ENCODE results near the gene MBP. TPM values are rescaled to one million over a fixed set of nuclear protein-coding genes. Genes with fewer than 3 reads are reported as not detected.
A peak's percentile ranks its signal among the peaks of the same experiment; 100 is the strongest.

Gene MBP
- total RNA-seq, 1 experiment from 2014 or later: under 0.01 TPM

GRCh38 chr18:77052297-77052982 is 80.1 kb downstream of the MBP start:
- no peak for DNase-seq (ENCODE audit: low read depth)

DNA sequence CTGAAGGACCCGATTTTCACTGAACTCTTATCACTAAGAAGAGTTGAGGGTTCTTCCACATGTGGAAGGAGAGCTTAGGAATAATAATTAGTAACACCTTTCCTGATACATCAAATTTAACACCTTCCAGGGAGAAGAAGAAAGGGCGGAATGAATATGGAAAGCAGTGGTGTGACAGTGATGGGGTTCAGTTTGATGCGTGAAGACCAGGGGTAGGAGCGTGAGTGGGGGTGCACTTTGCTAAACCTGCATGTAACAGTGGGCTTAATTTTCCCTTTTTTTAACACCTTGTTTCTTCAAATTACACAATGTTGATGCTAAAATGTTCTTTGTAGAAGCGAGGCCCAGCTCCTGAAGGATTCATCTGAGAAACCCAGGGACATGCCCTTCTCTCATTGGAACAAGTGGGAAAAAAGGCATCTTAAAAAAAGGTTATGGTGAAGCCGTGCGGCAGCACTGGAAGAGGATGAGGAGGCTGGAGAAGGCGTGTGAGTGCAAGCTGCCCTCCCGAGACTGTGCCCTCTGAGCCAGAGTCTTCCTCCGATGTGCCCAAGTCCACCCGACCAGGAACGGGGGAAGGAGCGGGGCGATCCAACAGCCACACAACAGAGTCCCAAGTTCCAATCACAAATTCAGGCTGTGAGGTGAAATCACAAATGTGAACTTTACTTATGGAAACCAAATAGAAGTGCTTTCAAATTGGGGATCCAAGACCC is 80.8 kb downstream of the MBP start:
- DNase-seq (ENCODE audit: low read depth): no peak

DNA sequence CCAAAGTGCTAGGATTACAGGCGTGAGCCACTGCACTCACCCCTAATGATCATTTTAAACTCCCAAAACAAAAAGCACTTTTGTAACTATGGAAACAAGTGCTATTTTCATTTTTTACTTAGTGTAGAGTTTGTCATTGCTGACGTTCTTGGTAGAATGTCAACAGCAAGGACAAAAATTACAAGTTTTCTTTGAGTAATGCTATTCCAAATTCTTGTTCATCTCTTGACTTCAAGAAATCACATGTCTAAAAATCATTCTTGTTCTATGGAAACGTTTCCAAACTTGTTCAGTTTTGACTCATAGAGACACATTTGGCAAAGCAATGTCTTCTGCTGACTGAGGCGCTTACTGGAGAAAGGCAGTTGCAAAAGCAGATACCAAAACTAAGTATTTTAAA is 82.6 kb downstream of the MBP start:
- no peak for DNase-seq (ENCODE audit: low read depth)

- no peak for DNase-seq (ENCODE audit: low read depth)
Observed at GRCh38 chr18:77047803-77048419, 84.7 kb downstream of the MBP start.

DNA sequence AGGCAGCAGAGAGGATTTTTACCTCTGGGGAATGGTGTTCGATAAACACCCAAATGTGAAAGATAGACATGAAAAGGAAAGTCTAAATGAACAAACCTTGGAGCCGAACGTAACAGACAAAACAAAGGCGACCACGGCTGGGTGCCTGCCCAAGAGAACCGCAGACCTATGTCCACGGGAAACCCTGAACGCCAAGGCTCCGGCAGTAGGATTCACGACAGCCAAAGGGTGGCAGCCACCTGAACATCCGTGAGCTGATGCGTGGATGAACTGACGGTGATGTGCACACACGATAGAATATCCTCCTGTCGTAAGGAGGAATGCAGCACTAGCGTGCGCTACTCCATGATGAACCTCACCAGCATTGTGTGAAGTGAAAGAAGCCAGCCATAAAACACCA is 85.6 kb downstream of the MBP start:
- no peak for DNase-seq (ENCODE audit: low read depth)

DNA sequence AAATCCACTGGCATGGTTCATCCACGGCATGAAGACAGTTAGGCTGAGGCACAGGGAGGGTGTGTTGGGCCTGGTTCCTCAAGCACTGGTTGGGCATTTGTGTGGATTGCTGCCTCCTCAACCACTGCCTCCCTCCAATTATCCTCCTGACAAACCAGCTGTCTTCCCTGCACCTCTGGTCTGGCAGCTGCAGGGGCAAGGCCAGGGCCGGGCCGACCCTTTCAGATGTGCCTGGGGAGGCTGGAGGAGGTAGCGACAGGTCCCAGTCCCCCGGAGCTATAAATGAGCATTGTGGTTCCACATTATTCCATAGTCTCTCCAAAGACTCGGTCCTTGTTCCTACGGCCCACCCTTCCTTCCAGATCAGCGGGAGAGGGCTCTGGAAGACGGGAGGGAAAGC is 86.2 kb downstream of the MBP start:
- no peak for DNase-seq (ENCODE audit: low read depth)

DNA sequence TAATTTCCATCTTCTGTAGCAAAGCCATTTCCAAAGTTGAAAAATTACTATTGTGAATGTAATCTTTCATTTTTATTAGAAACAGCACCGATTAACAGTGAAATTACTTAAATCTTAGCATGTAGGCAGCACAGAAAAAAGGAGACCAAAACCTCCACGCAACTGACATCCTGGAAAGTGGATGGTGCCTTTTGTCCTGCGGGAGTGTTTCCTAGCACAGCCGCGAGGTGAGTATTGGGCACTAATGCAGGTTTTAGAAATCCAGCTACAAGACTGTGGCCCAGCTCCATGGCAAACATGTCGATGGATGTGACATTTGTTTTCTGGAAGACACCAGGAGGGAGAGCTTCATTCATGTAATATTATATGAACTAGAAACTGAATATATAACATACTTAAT is 86.9 kb downstream of the MBP start:
- no peak for DNase-seq (ENCODE audit: low read depth)

DNA sequence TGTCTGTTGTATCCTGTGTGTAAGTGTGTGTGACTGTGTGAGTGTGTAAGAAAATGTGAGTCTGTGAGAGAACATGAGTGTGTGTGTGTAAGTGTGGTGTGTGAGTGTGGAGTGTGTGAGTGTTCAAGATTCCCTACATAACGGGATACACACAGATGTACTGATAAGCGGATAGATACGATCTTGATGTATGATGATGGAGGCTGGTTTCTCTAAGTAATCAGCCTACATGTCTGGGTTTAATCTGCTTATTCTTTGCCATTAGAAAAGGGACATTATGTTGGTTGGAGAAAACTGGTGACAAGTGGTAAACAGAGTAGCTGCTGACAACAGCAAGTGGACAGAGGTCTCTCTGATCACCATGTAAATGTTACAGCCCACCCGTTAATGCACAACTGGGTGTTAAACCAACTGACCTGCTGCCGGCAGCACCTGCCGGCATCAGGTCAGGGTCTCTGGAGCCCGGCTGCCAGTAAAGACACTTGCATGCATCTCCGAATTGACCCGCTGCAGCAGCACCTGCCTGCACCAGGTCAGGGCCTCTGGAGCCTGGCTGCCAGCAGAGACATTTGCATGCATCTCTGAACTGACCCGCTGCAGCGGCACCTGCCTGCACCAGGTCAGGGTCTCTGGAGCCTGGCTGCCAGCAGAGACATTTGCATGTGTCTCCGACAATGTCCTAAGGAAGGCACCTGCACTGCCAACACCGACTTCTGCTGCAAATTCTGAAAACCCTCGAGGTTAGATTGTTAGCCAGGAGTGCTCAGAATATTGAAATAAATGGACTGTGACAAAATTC is 87.5 kb downstream of the MBP start:
- no peak for DNase-seq (ENCODE audit: low read depth)

DNA sequence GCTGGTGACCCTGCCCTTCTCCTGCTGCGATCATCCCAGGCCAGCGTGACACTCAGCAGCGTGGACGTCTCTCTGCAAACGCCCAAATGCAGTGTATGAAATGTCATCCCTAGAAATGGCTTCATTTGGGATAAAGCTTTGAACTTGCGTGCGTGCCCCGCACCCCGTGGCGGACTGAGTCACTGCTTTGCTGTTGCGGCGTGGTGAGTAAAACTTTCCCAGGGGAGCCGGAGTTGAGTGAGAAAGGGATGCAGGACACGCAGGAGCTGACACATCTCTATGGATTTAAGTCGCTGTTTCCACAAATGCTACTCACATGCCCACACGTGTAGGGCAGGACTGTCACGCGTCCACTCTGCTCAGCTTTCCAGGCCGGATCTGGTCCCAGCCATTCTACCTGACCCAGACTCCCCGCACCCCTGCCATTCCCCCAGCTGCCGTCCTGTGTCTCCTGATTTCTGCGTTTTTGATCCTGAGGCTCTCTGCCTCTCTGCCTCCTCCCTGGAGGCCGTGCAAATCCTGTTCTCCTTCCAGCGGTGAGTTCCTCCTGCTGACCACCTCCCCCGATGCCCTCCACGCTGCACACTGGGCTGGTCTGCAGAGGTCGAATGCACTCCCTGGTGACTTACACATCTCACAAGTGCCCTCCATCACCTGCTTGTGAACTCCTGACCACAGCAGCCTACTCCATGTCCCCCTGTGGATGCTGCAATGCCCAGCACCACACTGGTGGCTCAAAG is 88.9 kb downstream of the MBP start:
- no peak for DNase-seq (ENCODE audit: low read depth)

GRCh38 chr18:77042583-77042982 is 90.0 kb downstream of the MBP start:
- DNase-seq (ENCODE audit: low read depth): no peak

GRCh38 chr18:77039196-77040130 is 93.1 kb downstream of the MBP start:
- no peak for DNase-seq (ENCODE audit: low read depth)

- no peak for DNase-seq (ENCODE audit: low read depth)
Observed at GRCh38 chr18:77038182-77038858, 94.3 kb downstream of the MBP start.

DNA sequence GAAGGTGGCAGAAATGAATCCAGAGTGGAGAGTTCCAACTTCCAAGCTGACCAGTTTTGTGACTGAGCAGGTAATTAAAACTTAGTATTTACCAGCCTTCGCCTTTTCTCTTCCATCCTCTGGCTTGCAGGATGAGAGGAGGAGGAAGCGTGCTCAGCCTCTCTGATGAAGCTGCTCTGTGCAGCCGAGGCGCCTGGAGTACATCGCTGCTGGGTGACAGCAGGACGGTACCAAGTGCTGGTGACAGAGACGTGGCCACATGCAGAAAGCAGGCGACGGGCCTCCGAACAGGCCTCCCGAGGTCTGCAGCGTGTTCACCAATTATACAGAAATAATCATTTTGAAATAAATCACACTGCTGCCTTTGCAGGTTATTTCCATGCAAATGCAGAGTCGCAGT is 95.0 kb downstream of the MBP start:
- DNase-seq (ENCODE audit: low read depth): no peak

GRCh38 chr18:77035380-77036187 is 97.0 kb downstream of the MBP start:
- peak; percentile 31 for DNase-seq (ENCODE audit: low read depth)

GRCh38 chr18:77033575-77033974 is 99.0 kb downstream of the MBP start:
- no peak for DNase-seq (ENCODE audit: low read depth)

GRCh38 chr18:77032181-77032701 is 100.3 kb downstream of the MBP start:
- no peak for DNase-seq (ENCODE audit: low read depth)

DNA sequence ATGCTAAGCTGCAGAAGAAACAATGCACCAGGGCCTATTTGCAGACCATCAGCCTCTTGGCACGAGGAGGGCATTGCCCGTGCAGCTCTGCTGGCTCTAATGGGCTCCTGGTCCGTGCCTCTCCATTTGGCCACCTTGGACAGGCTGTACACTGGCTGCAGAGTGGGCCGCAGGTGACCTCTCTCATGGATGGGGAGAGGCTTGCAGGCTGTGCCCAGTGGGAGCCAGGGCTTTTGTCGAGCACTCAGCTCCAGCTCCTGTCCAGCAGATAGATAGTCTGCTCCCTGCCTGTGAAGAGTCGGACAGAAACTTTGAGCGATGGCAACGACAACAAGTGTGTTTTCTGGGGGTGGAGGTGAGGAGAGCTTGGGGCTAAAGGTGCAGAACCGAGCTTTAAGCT is 100.9 kb downstream of the MBP start:
- DNase-seq (ENCODE audit: low read depth): no peak

DNA sequence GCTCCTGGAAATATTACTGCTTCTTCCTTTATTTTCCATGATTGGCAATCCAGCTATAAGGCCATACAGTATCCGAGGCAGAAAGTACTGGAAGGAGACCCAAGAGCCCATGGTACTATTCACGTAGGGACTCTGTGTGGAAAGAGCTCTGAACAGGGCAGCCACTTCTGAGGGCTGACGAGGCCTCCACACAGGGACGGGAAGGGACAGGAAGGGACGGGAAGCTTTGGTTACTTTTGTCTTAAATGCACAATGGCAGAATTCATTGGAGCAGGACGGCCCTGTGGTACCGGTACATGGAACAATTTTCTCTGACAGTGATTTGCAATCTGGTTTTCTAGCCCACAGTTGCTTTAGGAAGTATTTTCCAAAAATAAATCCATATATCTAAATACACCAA is 102.4 kb downstream of the MBP start:
- no peak for DNase-seq (ENCODE audit: low read depth)
